G401 (cell line): Measurements from ENCODE around the gene ERMAP. TPM values are rescaled to one million over a fixed set of nuclear protein-coding genes. Genes with fewer than 3 reads are reported as not detected.
"Not testable (repeated sequence)": the region's sequence is repeated elsewhere in the genome, so short reads cannot be mapped to it uniquely, and the experiment has no call there.

Source experiments
- DNase-seq: peaks from one replicate; pipeline ENCODE4 v3.0.0-alpha.2; 2015; ENCODE audit warnings: low spot score
- in situ Hi-C: cut with HindIII; loops from 2 replicates; pipeline ENCODE4 v1.10.0; 2016; ENCODE audit warnings: low sequenced_read_pairs, mixed read lengths
- total RNA-seq: library from RNA; depleted of rRNA; stranded (reverse); fragments of >200 nt; shearing (Covaris generic); gene quantifications from 2 replicates; pipeline ENCODE4 v1.2.3, GENCODE V29; 2014

Gene ERMAP
- total RNA-seq, 1 experiment from 2014 or later, result 5.3 TPM

- in situ Hi-C loops, result no loop called here
- DNase-seq, result no peak
These were observed 15.0 kb upstream of the ERMAP start for GRCh38 chr1:42801832-42802473.

GRCh38 chr1:42806171-42806570, 10.8 kb upstream of the ERMAP start:
- DNase-seq, result peak; percentile 68
- in situ Hi-C loops, result no loop called here

GRCh38 chr1:42806593-42806992, 10.3 kb upstream of the ERMAP start:
- in situ Hi-C loops, result no loop called here
- no peak for DNase-seq

- no peak for DNase-seq
- in situ Hi-C loops, result no loop called here
These were observed 9.8 kb upstream of the ERMAP start for GRCh38 chr1:42807056-42807668.

GRCh38 chr1:42814815-42815214, 2.1 kb upstream of the ERMAP start:
- in situ Hi-C loops, DNase-seq: not testable (repeated sequence)

GRCh38 chr1:42815941-42816584, 859 bp upstream of the ERMAP start:
- in situ Hi-C loops, result no loop called here
- no peak for DNase-seq

- in situ Hi-C loops, result no loop called here
These were observed 482 bp downstream of the ERMAP start for GRCh38 chr1:42817440-42817767.

GRCh38 chr1:42817976-42818375, 1.1 kb downstream of the ERMAP start:
- in situ Hi-C loops, result no loop called here
- no peak for DNase-seq

More at GRCh38 chr1:42817440-42817767, 482 bp downstream of the ERMAP start:
- DNase-seq, result no peak

GRCh38 chr1:42820813-42821212, 3.9 kb downstream of the ERMAP start:
- in situ Hi-C loops, result no loop called here

GRCh38 chr1:42821690-42822089, 4.8 kb downstream of the ERMAP start:
- in situ Hi-C loops, result no loop called here
- no peak for DNase-seq

More at GRCh38 chr1:42820813-42821212, 3.9 kb downstream of the ERMAP start:
- no peak for DNase-seq

- no peak for DNase-seq
- in situ Hi-C loops, result no loop called here
These were observed 6.0 kb downstream of the ERMAP start for GRCh38 chr1:42822800-42823392.

- DNase-seq, result no peak
- in situ Hi-C loops, result no loop called here
These were observed 7.6 kb downstream of the ERMAP start for GRCh38 chr1:42824481-42825035.

GRCh38 chr1:42825036-42825851, 8.3 kb downstream of the ERMAP start:
- no peak for DNase-seq
- in situ Hi-C loops, result no loop called here

- in situ Hi-C loops, result no loop called here
- no peak for DNase-seq
These were observed 13.7 kb downstream of the ERMAP start for GRCh38 chr1:42830631-42831030.

- in situ Hi-C loops, result no loop called here
These were observed 14.4 kb downstream of the ERMAP start for GRCh38 chr1:42831273-42831672.

GRCh38 chr1:42832641-42833240, 15.8 kb downstream of the ERMAP start:
- in situ Hi-C loops, result no loop called here
- no peak for DNase-seq

More at GRCh38 chr1:42831273-42831672, 14.4 kb downstream of the ERMAP start:
- DNase-seq, result no peak

- in situ Hi-C loops, result no loop called here
- DNase-seq, result no peak
These were observed 17.1 kb downstream of the ERMAP start for GRCh38 chr1:42833981-42834380.

GRCh38 chr1:42834803-42835202, 17.9 kb downstream of the ERMAP start:
- in situ Hi-C loops, result no loop called here
- no peak for DNase-seq

- in situ Hi-C loops, result no loop called here
- DNase-seq, result no peak
These were observed 18.5 kb downstream of the ERMAP start for GRCh38 chr1:42835422-42835821.
